Stimulated activated CD8-positive, alpha-beta memory T cell treated with anti-CD3 and anti-CD28 coated beads, Interleukin-7, amount 100 ng/mL, for 1 hour (primary cell): ENCODE measurements around the gene RAB39B.
A peak's percentile ranks its signal among the peaks of the same experiment; 100 is the strongest.
"Not testable (repeated sequence)": the region's sequence is repeated elsewhere in the genome, so short reads cannot be mapped to it uniquely, and the experiment has no call there.

ENCODE experiments used
- DNase-seq, 2 donors: peaks; one replicate each; pipeline ENCODE4 v3.0.0-alpha.2; 2020; ENCODE audit warnings: low read depth in 2 of 2

The RAB39B gene, protein sequence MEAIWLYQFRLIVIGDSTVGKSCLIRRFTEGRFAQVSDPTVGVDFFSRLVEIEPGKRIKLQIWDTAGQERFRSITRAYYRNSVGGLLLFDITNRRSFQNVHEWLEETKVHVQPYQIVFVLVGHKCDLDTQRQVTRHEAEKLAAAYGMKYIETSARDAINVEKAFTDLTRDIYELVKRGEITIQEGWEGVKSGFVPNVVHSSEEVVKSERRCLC

DNA sequence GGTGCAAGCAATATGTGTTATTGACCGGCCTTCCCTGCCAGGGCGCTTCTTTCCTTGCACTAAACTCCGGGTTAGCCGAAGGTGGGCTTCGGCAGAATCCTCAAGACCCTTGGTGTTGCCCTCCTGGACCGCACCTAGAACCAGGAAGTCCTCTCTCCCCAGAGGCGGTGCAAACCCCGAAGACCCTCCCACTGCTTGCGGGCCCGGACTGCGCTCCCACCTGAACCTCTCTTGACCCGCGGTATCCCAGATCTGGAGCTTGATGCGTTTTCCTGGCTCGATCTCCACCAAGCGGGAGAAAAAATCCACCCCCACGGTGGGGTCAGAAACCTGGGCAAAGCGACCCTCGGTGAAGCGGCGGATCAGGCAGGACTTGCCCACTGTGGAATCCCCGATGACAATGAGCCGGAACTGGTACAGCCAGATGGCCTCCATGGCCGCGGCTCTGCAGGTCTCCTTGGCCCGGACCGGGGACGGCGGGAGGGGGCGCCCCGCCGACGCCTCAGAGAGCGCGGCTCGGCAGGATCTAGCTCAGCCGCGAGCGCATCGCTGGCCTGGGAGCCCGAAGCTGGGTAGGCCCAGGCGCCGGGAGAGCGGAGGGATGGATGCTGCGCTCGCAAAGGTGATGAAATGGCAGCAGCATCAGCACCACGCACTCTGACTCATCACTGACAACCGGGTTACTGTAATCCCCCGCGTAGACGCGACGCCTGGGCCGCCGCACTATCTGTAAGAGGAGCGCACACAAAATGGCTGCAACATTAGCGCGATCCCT is at the start of gene RAB39B:
Gene RAB39B (minus strand): TSS at position 638 of the 775 bp plus-strand sequence. CDS start 203 bp downstream, at position 435.
- peak; percentile 30 to 40 for DNase-seq

- DNase-seq = no peak
Measured at GRCh38 chrX:155313766-155314165, 49.5 kb upstream of the RAB39B start.

DNA sequence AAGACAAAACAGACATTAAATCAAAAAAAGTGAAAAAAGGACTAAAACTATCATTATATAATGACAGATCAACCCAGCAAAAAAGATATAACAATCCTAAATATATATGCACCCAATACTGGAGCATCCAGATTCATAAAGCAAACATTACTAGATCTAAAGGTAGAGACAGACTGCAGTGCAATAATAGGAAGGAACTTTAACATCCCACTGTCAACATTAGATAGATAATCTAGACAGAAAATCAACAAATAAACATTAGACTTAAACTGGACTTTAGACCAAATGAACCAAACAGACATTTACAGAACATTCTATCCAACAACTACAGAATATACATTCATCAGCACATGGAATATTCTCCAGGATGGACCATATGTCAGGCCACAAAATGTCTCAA is 29.5 kb upstream of the RAB39B start:
- no peak for DNase-seq

GRCh38 chrX:155279873-155280272 is 15.6 kb upstream of the RAB39B start:
- no peak for DNase-seq

DNA sequence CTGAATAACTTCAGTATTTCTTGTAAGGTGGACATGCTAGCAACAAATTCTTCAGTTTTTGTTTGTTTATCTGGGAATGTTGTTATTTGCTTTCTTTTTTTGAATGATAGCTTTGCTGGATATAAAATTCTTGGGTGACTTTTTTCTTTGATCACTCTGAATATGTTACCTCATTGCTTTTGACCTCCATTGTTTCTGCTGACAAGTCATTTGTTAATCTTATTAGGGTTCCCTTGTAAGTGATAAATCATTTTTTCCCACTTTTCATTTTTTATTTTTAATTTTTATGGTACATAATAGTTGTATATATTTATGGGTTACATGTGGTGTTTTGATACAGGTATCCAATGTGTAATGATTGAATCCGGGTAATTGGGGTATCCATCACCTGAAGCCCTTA is 6.7 kb upstream of the RAB39B start:
- DNase-seq = no peak

- not testable (repeated sequence) for DNase-seq
Measured at GRCh38 chrX:155267995-155268394, 3.7 kb upstream of the RAB39B start.

- DNase-seq = no peak
Measured at GRCh38 chrX:155266439-155266838, 2.1 kb upstream of the RAB39B start.

- DNase-seq = no peak
Measured at GRCh38 chrX:155262970-155263754, 1.1 kb downstream of the RAB39B start.

DNA sequence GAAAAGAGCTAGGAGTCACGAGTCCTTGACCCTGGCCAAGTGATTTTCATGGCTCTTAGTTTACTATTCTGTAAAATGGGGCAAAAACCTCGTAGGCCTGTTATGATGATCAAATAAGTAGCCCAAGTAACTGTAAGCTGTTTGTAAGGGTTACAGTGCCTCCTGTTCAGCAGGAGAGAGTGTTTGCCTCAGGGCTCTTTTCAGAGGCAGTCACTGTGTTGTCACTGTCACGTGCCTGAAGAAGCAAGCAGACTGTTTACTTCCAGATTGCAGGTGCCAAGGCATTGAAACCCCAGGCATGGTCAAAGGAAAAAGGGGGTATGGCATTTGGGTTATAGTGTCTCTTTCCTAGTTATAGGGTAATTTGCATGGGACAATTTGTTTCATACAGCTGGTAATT is 4.5 kb downstream of the RAB39B start:
- DNase-seq = no peak

DNA sequence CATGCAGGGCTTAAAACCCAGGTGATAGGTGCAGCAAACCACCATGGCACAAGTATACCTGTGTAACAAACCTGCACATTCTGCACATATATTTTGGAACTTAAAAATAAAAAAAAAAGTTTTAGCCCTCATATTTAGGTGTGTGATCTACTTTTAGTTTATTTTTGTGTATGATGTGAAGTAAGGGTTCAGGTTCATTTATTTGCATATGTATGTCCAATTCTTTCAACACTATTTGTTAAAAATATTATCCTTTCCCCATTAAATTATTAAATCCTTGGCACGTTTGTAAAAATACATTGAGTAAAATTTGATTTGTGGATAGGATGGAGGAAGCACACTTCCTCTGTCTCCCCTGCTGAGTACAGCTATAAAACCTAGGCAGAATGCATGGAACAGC is 12.9 kb downstream of the RAB39B start:
- no peak for DNase-seq

DNA sequence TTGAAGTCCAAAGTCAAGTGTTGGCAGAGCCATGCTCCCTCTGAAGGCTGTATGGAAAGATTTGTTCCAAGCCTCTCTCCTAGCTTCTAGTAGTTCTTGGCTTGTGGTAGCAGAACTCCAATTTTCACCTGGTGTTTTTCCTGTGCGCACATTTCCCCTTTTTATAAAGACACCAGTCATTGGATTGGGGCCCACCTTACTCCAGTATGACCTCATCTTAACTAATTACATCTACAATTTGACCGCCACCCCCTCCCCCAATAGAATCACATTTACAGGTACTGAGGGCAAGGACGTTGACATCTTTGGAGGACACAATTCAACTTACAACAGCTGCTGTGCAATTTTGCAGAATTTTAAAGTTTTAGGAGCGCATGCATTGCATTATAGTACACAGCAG is 16.8 kb downstream of the RAB39B start:
- DNase-seq = no peak

DNA sequence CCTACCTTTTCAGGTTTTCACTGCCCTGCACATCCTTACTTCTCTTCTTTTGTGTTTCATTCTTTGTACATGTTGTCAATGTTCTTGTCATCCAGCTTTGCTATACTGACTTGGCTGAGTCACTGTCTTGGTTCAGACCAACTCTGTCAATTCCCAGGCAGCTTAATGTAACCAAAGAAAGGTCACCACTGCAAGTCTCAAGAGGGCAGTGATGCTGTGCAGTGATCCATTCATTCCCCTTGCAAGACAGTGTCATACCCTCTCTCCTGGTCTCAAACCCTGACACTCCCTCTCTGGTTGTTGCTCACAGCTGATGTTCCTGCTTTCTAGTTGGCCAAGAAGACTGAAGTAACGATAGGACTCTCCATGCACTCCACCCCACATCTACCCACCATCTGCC is 17.5 kb downstream of the RAB39B start:
- DNase-seq = no peak

DNA sequence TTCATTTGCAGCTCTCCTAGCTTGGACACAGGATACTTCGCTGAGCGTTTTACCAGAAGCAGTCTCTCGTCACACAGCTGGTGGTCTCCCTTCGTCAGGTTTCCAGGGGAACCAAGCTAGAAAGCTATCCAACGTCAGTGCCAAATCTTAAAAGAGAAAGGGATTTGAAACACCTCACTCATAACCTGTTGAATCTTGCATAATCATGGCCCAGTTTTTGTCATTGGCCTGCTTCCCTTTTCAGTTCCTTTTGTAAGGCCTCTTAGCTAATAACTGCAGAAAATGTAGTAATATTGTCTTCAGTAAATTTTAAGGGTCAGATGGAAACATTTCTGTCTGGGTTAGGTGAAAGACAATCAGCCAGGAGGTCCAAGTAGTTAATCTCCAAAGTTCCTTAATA is 22.0 kb downstream of the RAB39B start:
- no peak for DNase-seq

- DNase-seq = no peak
Measured at GRCh38 chrX:155237719-155238118, 26.6 kb downstream of the RAB39B start.

- DNase-seq = no peak
Measured at GRCh38 chrX:155235891-155236290, 28.4 kb downstream of the RAB39B start.

DNA sequence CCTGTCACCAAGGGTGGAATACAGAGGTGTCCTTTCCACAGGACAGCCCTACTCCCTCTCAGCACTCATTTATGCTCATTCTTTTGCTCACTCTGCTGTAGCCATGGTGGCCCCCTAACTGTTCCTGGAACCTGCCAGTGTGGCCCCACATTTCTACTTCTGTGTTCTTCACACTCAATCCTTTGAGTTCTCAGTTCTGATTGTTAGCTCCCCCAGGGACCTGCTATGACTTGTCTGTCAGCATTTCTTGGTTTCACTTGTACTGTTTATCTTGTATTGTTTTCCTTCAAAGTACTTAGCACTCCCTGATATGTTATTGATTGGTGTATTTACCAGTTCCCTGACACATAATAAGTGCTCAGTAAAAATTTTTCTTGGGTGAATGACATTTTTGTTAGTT is 33.1 kb downstream of the RAB39B start:
- no peak for DNase-seq

- DNase-seq = no peak
Measured at GRCh38 chrX:155225774-155226173, 38.5 kb downstream of the RAB39B start.

DNA sequence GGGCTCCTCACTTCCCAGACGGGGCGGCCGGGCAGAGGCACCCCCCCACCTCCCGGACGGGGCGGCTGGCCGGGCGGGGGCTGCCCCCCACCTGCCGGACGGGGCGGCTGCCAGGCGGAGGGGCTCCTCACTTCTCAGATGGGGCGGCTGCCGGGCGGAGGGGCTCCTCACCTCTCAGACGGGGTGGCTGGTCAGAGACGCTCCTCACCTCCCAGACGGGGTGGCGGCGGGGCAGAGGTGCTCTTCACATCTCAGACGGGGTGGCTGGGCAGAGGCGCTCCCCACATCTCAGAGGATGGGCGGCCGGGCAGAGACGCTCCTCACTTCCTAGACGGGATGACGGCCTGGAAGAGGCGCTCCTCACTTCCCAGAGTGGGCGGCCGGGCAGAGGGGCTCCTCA is 40.5 kb downstream of the RAB39B start:
- DNase-seq = not testable (repeated sequence)

DNA sequence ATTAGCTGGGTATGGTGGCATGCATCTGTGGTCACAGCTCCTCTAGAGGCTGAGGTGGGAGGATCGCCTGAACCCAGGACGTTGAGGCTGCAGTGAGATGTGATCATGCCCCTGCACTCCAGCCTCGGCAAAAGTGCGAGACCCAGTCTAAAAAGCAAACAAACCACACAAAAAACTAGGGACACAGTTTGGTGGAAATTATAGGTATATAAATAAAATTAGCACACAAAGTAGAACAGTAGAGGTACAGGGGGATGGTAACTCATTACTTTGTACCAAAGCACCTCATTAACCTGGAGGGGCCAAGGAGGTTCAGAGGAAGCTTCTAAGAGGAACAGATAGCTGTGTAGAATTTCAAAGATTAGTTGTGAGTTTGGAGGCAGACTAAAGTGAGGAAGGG is 42.9 kb downstream of the RAB39B start:
- no peak for DNase-seq

GRCh38 chrX:155218777-155219176 is 45.5 kb downstream of the RAB39B start:
- DNase-seq = no peak

DNA sequence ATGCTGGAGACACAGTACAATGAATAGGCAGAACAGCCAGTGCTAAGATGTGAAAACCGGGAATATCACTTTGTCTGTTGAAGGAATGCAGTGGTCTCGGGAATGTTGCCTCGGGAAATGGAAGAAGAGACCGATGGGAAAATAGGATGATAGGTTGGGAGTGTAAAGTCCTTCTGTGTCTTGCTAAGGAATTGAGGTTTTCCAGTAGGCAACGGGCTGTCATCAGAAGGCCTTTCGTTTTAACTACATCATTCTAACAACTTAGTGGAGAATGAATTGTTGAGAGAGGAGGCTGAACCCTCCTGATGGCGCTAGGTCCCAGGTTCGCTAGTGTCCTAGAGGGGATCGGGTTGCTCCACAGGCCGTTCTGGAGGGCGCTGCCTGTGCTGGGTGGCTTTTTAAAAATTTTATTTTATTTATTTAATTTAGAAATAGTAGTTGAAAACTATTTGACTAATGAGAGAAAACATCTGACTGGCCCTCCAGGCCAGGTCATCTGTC is 47.3 kb downstream of the RAB39B start:
- no peak for DNase-seq

DNA sequence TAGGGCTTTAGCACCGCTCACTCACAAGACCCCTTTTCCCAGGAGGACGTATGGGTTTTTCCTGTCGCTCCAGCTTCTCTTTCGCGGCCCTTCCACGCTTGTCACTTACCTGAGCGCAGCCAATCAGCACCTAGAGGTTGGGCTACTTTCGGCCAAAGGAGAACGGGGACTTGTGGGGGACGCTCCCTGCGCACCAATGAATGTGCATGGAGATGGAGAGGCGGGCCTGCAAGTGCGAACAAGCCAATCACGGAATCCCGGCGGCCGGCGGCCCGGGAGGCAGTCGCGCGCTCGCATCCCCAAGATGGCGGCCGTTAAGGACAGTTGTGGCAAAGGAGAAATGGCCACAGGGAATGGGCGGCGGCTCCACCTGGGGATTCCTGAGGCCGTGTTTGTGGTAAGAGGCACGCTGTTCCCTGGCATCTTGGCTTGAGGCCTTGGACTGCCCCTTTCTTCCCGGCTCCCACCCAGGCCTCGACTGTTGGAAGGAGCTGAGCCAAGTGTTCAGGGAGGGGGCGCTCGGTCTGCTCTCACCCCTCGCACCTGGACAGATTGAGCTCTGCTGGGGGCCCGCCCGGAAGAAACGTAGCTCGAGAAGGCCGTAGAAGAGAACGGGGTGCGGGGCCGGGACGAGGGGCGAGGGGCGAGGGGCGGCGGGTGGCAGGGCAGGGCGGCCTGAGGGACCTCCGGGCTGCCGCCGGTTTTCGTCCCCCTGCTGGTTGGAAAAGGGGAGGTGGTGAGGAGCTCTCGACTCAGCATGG is 47.9 kb downstream of the RAB39B start, which contains the start of gene VBP1:
Gene VBP1 (plus strand): TSS at position 282 of the 761 bp plus-strand sequence. CDS start 23 bp downstream, at position 305.
- DNase-seq = peak; percentile 57 to 67
